ENCODE measurements around the gene TEPSIN. TPM values are rescaled to one million over a fixed set of nuclear protein-coding genes. Genes with fewer than 3 reads are reported as not detected.

The TEPSIN gene
- total RNA-seq, 1 donor from 2014 or later, result 40.2 TPM

DNA sequence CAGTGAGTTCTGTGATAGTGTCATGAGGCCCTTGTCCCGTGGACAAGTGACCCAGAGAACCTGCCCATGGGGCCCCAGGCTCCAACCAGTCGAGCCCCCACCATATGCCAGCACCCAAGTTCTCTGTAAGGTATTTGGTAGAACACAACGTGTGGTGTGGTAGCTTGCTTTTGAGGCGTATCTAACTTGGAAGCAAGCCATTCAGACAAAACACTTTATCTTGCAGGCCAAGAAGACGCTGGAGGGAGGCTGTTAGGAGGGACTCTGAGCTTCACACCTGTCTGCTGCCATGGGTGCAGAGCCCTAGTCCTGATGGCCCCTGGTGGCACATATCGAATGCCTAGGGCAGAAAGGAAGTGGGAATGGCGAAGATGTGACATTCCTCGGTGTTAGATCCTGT, 1.9 kb upstream of the TEPSIN start:
- no peak for DNase-seq
- no peak for ATAC-seq
- peaks cover 19% of the 10 kb centered on the region for H3K4me1 ChIP-seq
- no peaks in the 10 kb centered on the region for H3K9me3 ChIP-seq
- TF ChIP-seq, protein P1, sequence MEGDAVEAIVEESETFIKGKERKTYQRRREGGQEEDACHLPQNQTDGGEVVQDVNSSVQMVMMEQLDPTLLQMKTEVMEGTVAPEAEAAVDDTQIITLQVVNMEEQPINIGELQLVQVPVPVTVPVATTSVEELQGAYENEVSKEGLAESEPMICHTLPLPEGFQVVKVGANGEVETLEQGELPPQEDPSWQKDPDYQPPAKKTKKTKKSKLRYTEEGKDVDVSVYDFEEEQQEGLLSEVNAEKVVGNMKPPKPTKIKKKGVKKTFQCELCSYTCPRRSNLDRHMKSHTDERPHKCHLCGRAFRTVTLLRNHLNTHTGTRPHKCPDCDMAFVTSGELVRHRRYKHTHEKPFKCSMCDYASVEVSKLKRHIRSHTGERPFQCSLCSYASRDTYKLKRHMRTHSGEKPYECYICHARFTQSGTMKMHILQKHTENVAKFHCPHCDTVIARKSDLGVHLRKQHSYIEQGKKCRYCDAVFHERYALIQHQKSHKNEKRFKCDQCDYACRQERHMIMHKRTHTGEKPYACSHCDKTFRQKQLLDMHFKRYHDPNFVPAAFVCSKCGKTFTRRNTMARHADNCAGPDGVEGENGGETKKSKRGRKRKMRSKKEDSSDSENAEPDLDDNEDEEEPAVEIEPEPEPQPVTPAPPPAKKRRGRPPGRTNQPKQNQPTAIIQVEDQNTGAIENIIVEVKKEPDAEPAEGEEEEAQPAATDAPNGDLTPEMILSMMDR (IDR thresholded peaks at IDR 0.05), result no peak
- H3K27ac ChIP-seq, result no peak overlapping the region
- no peak overlapping the region for H3K4me3 ChIP-seq
- peaks cover 6% of the 10 kb centered on the region for H3K36me3 ChIP-seq
- intact Hi-C loops (cut with DNase I), result no loop called here
- H3K27me3 ChIP-seq, result no peaks in the 10 kb centered on the region

DNA sequence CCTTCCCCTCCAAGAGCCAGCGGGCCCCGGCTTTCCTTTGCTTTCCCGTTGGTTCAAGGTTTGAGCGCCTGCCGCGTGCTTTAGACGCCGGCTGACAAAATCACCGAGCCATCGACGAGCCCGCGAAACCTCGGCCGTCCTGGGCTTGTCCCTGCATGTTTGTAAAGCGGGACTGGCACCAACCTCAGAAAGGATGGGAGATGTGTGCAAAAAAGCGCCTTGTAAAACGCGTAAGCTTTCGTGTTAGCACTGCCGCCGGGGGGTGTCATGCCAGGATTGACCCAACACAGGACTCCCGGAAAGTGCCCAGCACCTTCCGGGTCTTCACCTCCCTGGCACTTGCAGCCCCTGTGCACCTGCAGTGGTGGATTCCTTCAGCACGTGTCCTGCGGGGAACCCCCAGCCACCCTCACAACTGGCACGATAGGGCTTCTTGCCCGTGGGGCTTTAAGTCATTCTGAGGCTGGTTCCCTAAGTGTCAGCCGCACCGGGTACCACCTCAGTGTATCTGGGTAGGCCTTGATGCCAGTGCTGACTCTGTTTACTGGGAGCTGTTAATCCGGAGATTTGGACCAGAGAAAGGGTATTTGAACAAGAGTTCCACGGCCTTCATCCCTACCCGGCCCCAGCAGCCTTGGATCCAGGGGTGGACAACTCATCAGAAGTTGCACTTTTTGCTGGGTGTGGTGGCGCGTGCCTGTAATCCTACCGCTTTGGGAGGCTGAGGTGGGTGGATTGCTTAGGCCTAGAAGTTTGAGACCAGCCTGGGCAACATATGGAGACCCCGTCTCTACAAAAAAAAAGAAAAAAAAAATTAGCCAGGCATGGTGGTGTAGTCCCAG, 1.1 kb upstream of the TEPSIN start:
- intact Hi-C loops (cut with DNase I), result no loop called here
- Histone ChIP-seq H3K27me3 (no peaks in the 10 kb centered on the region), H3K4me3 (peak overlapping the region; percentile 99), H3K4me1 (peaks cover 19% of the 10 kb centered on the region), H3K27ac (peak overlapping the region; percentile 86), H3K9me3 (no peaks in the 10 kb centered on the region), H3K36me3 (no peaks in the 10 kb centered on the region)
- ATAC-seq, result no peak
- TF ChIP-seq, protein P1 (IDR thresholded peaks at IDR 0.05), result no peak
- no peak for DNase-seq

DNA sequence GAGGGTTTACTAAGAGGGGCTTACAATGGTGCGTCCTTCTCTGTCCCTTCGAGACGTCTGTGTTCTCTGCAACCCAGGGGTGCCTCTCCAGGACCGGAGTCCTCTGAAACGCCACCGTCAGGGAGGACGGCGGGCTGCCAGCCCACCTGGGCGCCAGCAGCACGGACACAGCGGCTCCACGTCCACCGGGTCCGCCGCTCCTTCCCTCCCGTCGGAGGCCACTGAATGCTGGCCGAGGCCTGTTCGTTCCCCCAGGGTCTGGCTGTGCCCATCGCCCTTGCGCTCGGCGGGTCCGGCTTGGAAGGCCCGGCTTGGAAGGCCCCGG, 403 bp downstream of the TEPSIN start:
- Histone ChIP-seq H3K4me3 (peak overlapping the region; percentile 99), H3K4me1 (peaks cover 19% of the 10 kb centered on the region), H3K27ac (peak overlapping the region; percentile 85), H3K36me3 (peaks cover 5% of the 10 kb centered on the region), H3K9me3 (no peaks in the 10 kb centered on the region), H3K27me3 (no peaks in the 10 kb centered on the region)
- TF ChIP-seq, protein P1 (IDR thresholded peaks at IDR 0.05), result no peak
- no peak for ATAC-seq
- DNase-seq, result no peak
- intact Hi-C loops (cut with DNase I), result no loop called here

DNA sequence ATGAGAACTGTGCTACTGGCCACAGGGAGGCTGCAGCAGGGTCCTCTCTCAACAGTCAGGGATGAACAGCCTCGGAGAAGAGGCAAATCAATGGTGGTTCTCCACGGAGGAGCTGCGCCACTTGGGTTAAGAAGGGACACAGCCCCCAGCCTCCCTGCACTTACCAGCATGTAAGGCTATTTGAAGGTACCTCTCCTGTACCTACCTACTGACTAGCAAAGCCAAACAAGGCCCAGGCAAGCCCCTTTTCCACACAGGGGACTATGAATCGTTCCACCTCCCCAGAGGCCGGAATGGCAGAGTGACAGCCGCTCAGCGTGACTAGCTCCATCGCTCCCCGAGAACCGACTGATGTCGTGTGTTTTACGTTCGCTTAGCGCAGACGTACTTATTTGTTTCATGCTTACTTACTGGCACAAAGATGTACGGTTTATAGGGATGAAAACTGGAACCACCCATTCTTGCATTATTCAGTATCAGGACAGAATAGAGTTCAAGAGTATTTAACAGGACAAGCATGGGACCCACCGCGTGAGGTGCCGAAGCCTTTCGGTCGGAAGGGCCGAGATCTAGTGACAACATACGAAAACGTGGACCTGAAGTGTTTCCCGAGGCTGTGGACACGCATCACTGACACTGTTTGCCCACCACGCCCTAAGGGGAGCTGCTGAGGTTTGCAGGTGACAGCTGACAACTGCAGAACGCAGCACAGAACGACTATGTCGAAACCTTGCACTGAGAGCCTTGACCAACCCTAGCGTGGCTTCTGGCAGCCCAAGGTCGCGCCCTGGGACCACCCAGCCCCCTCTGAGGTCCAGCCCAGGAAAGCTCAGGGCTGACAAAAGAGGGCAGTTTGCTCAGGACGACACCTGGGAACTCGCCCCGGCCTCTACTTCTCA, 1.0 kb downstream of the TEPSIN start:
- peaks cover 8% of the 10 kb centered on the region for H3K36me3 ChIP-seq
- TF ChIP-seq, protein P1 (IDR thresholded peaks at IDR 0.05), result no peak
- H3K4me1 ChIP-seq, result peaks cover 19% of the 10 kb centered on the region
- intact Hi-C loops (cut with DNase I), result no loop called here
- H3K27ac ChIP-seq, result peak overlapping the region; percentile 85
- DNase-seq (no peak), ATAC-seq (no peak)
- H3K9me3 ChIP-seq, result no peaks in the 10 kb centered on the region
- no peaks in the 10 kb centered on the region for H3K27me3 ChIP-seq
- H3K4me3 ChIP-seq, result peak overlapping the region; percentile 99

DNA sequence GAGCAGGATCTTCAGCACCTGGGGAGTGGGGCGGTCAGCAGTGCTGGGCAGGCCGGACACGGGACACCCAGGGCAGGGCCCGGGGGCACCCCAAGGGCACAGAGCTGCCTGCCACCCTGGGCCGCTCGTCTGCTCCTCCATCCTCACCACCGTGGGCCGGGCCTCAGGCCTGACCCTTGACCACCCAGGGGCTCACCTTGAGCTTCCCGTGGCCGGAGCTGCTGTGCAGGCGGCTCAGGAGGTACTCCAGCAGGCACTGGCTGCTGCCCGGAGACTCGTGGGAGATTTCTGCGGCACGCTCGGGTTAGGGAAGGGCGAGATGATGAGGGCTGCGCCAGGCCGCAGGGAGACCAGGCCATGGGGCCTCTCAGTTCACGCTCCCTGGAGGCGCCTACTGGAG, 2.1 kb downstream of the TEPSIN start:
- peaks cover 19% of the 10 kb centered on the region for H3K4me1 ChIP-seq
- no peak overlapping the region for H3K27ac ChIP-seq
- ATAC-seq (no peak), DNase-seq (no peak)
- H3K27me3 ChIP-seq, result no peaks in the 10 kb centered on the region
- no peaks in the 10 kb centered on the region for H3K9me3 ChIP-seq
- H3K36me3 ChIP-seq, result peaks cover 15% of the 10 kb centered on the region
- H3K4me3 ChIP-seq, result no peak overlapping the region
- intact Hi-C loops (cut with DNase I), result no loop called here
- TF ChIP-seq, protein P1 (IDR thresholded peaks at IDR 0.05), result no peak
